CD4-positive, alpha-beta memory T cell (primary cell): Measurements from ENCODE around the gene PPP1R12C. TPM values are rescaled to one million over a fixed set of nuclear protein-coding genes. Genes with fewer than 3 reads are reported as not detected.

ENCODE experiments used
- CTCF ChIA-PET: fragments of 350-600 bp; sonication (Branson Sonifier 250); formaldehyde crosslinking; loops from one replicate; lab custom pipeline; 2021; ENCODE audit warnings: inconsistent platforms; ENCODE audit not compliant: partially characterized antibody; lab: Charles Lee
- POLR2A ChIA-PET: fragments of 350-600 bp; sonication (Branson Sonifier 250); formaldehyde crosslinking; loops from one replicate; lab custom pipeline; 2021; ENCODE audit not compliant: partially characterized antibody; lab: Charles Lee
- DNase-seq, 5 donors: peaks; one replicate each; pipeline versions ENCODE4 v3.0.0 to v3.0.0-alpha.2; 2020 to 2022; ENCODE audit warnings: mixed read lengths in 1 of 5
- H3K27ac ChIP-seq: one replicate; pipeline ENCODE4 v1.7.0; 2013; ENCODE audit warnings: low read depth, low read length
- H3K27me3 ChIP-seq: 2 replicates; pipeline ENCODE4 v1.7.0; 2013; ENCODE audit warnings: mild to moderate bottlenecking, low read length, moderate library complexity; ENCODE audit not compliant: insufficient read depth
- H3K36me3 ChIP-seq: 2 replicates; pipeline ENCODE4 v1.7.0; 2013; ENCODE audit warnings: mild to moderate bottlenecking, low read length, moderate library complexity; ENCODE audit not compliant: insufficient read depth
- H3K4me1 ChIP-seq: 2 replicates; pipeline ENCODE4 v1.7.0; 2013; ENCODE audit warnings: mild to moderate bottlenecking, low read length, moderate library complexity; ENCODE audit not compliant: insufficient read depth
- H3K4me3 ChIP-seq, 2 donors: one replicate each; pipeline ENCODE4 v1.7.0; 2013; ENCODE audit warnings: low read length in 2 of 2, mild to moderate bottlenecking in 1 of 2
- H3K9me3 ChIP-seq, 2 donors: one replicate each; pipeline ENCODE4 v1.7.0; 2013; ENCODE audit warnings: low read length in 2 of 2, control low read depth in 1 of 2; ENCODE audit not compliant: control insufficient read depth in 1 of 2
- H3K27ac Mint-ChIP-seq, 7 donors: one replicate each; pipeline ENCODE4 v1.8.0; 2020 to 2021; ENCODE audit warnings: mixed read lengths in 7 of 7, mild to moderate bottlenecking in 6 of 7, inconsistent platforms in 3 of 7, moderate library complexity in 3 of 7
- H3K27me3 Mint-ChIP-seq, 2 donors: one replicate each; pipeline ENCODE4 v1.8.0; 2020 to 2021; ENCODE audit warnings: mixed read lengths in 2 of 2
- H3K36me3 Mint-ChIP-seq, 2 donors: one replicate each; pipeline ENCODE4 v1.8.0; 2020 to 2021; ENCODE audit warnings: mixed read lengths in 2 of 2, inconsistent platforms in 1 of 2, mild to moderate bottlenecking in 1 of 2
- H3K4me1 Mint-ChIP-seq, 4 donors: one replicate each; pipeline ENCODE4 v1.8.0; 2020 to 2021; ENCODE audit warnings: mixed read lengths in 4 of 4, mild to moderate bottlenecking in 1 of 4
- H3K4me3 Mint-ChIP-seq, 8 donors: one replicate each; pipeline ENCODE4 v1.8.0; 2020 to 2021; ENCODE audit warnings: mixed read lengths in 8 of 8, mild to moderate bottlenecking in 7 of 8, moderate library complexity in 6 of 8, inconsistent platforms in 3 of 8
- H3K9me3 Mint-ChIP-seq, 8 donors: one replicate each; pipeline ENCODE4 v1.8.0; 2020 to 2021; ENCODE audit warnings: mixed read lengths in 8 of 8, mild to moderate bottlenecking in 5 of 8, inconsistent platforms in 3 of 8, moderate library complexity in 1 of 8
- intact Hi-C: fragments of 100-400 bp; cut with micrococcal nuclease; formaldehyde crosslinking; loops from one replicate; pipeline ENCODE4 v1.15.1; 2023
- microRNA-seq: library from miRNA; unstranded; fragments of <30 nt; microRNA quantifications from one replicate; pipeline ENCODE4 v1.2.0, GENCODE V29; 2021; ENCODE audit warnings: borderline replicate concordance, borderline number of aligned reads, borderline microRNAs expressed, mixed read lengths
- polyA plus RNA-seq, 2 donors: library from polyadenylated mRNA; unstranded; fragments of 300-500 nt; fragmentation: Illumina TruSeq; gene quantifications; one replicate each; pipeline ENCODE4 v1.2.3, GENCODE V29; 2021
- total RNA-seq, 2 experiments: library from RNA; stranded (reverse); gene quantifications; one replicate each; pipeline ENCODE4 v1.2.3, GENCODE V29; 2021

Gene PPP1R12C
- total and polyA plus RNA-seq, 4 experiments from 2014 or later = 1.4 to 165 (median 87.1) TPM

- POLR2A ChIA-PET = no interaction called here
- peaks cover 39% of the 10 kb centered on the region for H3K36me3 ChIP-seq
- H3K4me3 Mint-ChIP-seq = peak overlapping the region in 1 of 8 donors; percentile 10
Measured at GRCh38 chr19:55044286-55044685, 73.2 kb downstream of the PPP1R12C start.

GRCh38 chr19:55042688-55043087 is 74.7 kb downstream of the PPP1R12C start:
- H3K9me3 Mint-ChIP-seq = peaks cover 0 to 4% (median 0%) of the 10 kb centered on the region in 8 donors
- POLR2A ChIA-PET = no interaction called here
- peak overlapping the region in 3 of 7 donors; percentile 46 to 84 (median 69) for H3K27ac Mint-ChIP-seq
- Histone ChIP-seq H3K4me3 (no peak overlapping the region), H3K36me3 (peaks cover 25% of the 10 kb centered on the region), H3K4me1 (peaks cover 17% of the 10 kb centered on the region), H3K9me3 (no peaks in the 10 kb centered on the region), H3K27ac (no peak overlapping the region), H3K27me3 (no peaks in the 10 kb centered on the region)
- CTCF ChIA-PET = no interaction called here
- H3K27me3 Mint-ChIP-seq = no peaks in the 10 kb centered on the region
- peaks cover 14 to 32% of the 10 kb centered on the region in 2 donors for H3K36me3 Mint-ChIP-seq
- H3K4me1 Mint-ChIP-seq = peaks cover 14 to 25% (median 20%) of the 10 kb centered on the region in 4 donors
- intact Hi-C loops = no loop called here
- no peak for DNase-seq
- peak overlapping the region in 6 of 8 donors; percentile 46 to 89 (median 80) for H3K4me3 Mint-ChIP-seq

More at GRCh38 chr19:55044286-55044685, 73.2 kb downstream of the PPP1R12C start:
- no peak for DNase-seq
- Mint-ChIP-seq H3K36me3 (peaks cover 14 to 44% of the 10 kb centered on the region in 2 donors), H3K27me3 (no peaks in the 10 kb centered on the region), H3K4me1 (peaks cover 14 to 25% (median 20%) of the 10 kb centered on the region in 4 donors), H3K9me3 (peaks cover 0 to 1% (median 0%) of the 10 kb centered on the region in 8 donors), H3K27ac (peak overlapping the region in 2 of 7 donors; percentile 9 to 47)
- intact Hi-C loops = no loop called here
- no peak overlapping the region for H3K27ac ChIP-seq
- H3K4me3 ChIP-seq = no peak overlapping the region
- no peaks in the 10 kb centered on the region for H3K9me3 ChIP-seq
- H3K4me1 ChIP-seq = peaks cover 17% of the 10 kb centered on the region
- no peaks in the 10 kb centered on the region for H3K27me3 ChIP-seq
- CTCF ChIA-PET = interaction anchor here (1.3 kb wide), 1 partner anchor 10 kb away, joined by 3 read pairs; no protein-coding TSS in a partner anchor

- CTCF ChIA-PET = no interaction called here
- Mint-ChIP-seq H3K36me3 (peaks cover 14 to 29% of the 10 kb centered on the region in 2 donors), H3K27ac (peak overlapping the region in 6 of 7 donors; percentile 64 to 90 (median 80)), H3K4me3 (peak overlapping the region; percentile 64 to 89 (median 79)), H3K9me3 (peaks cover 0 to 4% (median 0%) of the 10 kb centered on the region in 8 donors), H3K27me3 (no peaks in the 10 kb centered on the region), H3K4me1 (peaks cover 14 to 25% (median 20%) of the 10 kb centered on the region in 4 donors)
- H3K27me3 ChIP-seq = no peaks in the 10 kb centered on the region
- peaks cover 17% of the 10 kb centered on the region for H3K4me1 ChIP-seq
- no peaks in the 10 kb centered on the region for H3K9me3 ChIP-seq
- DNase-seq = no peak
- peaks cover 21% of the 10 kb centered on the region for H3K36me3 ChIP-seq
- no peak overlapping the region for H3K27ac ChIP-seq
- POLR2A ChIA-PET = interaction anchor here (0.6 kb wide), 1 partner anchor 680 kb away, joined by 4 read pairs; no protein-coding TSS in a partner anchor
- H3K4me3 ChIP-seq = no peak overlapping the region
- intact Hi-C loops = no loop called here
Measured at GRCh38 chr19:55042344-55042678, 75.1 kb downstream of the PPP1R12C start.

- peaks cover 0 to 4% (median 0%) of the 10 kb centered on the region in 8 donors for H3K9me3 Mint-ChIP-seq
- H3K4me3 Mint-ChIP-seq = peak overlapping the region; percentile 64 to 89 (median 79)
- no peak overlapping the region for H3K4me3 ChIP-seq
- H3K4me1 ChIP-seq = peaks cover 17% of the 10 kb centered on the region
- no peak overlapping the region for H3K27ac ChIP-seq
- peak in 4 of 5 donors; percentile 4 to 31 (median 12) for DNase-seq
- ChIA-PET POLR2A (interaction anchor here (0.6 kb wide), 1 partner anchor 680 kb away, joined by 4 read pairs; no protein-coding TSS in a partner anchor), CTCF (no interaction called here)
- H3K27me3 ChIP-seq = no peaks in the 10 kb centered on the region
- peaks cover 14 to 26% of the 10 kb centered on the region in 2 donors for H3K36me3 Mint-ChIP-seq
- H3K27ac Mint-ChIP-seq = peak overlapping the region in 6 of 7 donors; percentile 64 to 90 (median 80)
- peaks cover 16% of the 10 kb centered on the region for H3K36me3 ChIP-seq
- no peaks in the 10 kb centered on the region for H3K9me3 ChIP-seq
- no peaks in the 10 kb centered on the region for H3K27me3 Mint-ChIP-seq
- peaks cover 14 to 25% (median 20%) of the 10 kb centered on the region in 4 donors for H3K4me1 Mint-ChIP-seq
- intact Hi-C loops = no loop called here
Measured at GRCh38 chr19:55041627-55042343, 75.7 kb downstream of the PPP1R12C start.

GRCh38 chr19:55041244-55041626 is 76.2 kb downstream of the PPP1R12C start:
- H3K27ac Mint-ChIP-seq = peak overlapping the region in 2 of 7 donors; percentile 7 to 69

More at GRCh38 chr19:55041244-55041626, 76.2 kb downstream of the PPP1R12C start:
- H3K4me1 ChIP-seq = peaks cover 17% of the 10 kb centered on the region
- Mint-ChIP-seq H3K27me3 (no peaks in the 10 kb centered on the region), H3K4me1 (peaks cover 14 to 25% (median 20%) of the 10 kb centered on the region in 4 donors), H3K4me3 (peak overlapping the region in 5 of 8 donors; percentile 78 to 89 (median 81)), H3K36me3 (peaks cover 14 to 22% of the 10 kb centered on the region in 2 donors), H3K9me3 (peaks cover 0 to 4% (median 0%) of the 10 kb centered on the region in 8 donors)
- intact Hi-C loops = no loop called here
- H3K4me3 ChIP-seq = no peak overlapping the region
- peaks cover 11% of the 10 kb centered on the region for H3K36me3 ChIP-seq
- no peak overlapping the region for H3K27ac ChIP-seq
- ChIA-PET CTCF (no interaction called here), POLR2A (no interaction called here)
- no peaks in the 10 kb centered on the region for H3K27me3 ChIP-seq
- H3K9me3 ChIP-seq = no peaks in the 10 kb centered on the region
- no peak for DNase-seq

Small RNA genes within 50 kb of the gene (microRNA-seq; reads per million reads assigned to microRNA genes)
- gene MIR7975 = not detected

Other genes starting within 250 kb of the PPP1R12C start
- under 1 TPM in 1 of 2 experiments, not detected in 1; 0.29 TPM for gene FCAR, start 243.4 kb downstream of the PPP1R12C start, total RNA-seq
- gene FCAR, start 243.4 kb downstream of the PPP1R12C start, polyA plus RNA-seq = not detected
- not detected for gene NCR1, start 211.5 kb downstream of the PPP1R12C start, total RNA-seq
- gene NCR1, start 211.5 kb downstream of the PPP1R12C start, polyA plus RNA-seq = not detected
- not detected for gene NLRP7, start 170.1 kb downstream of the PPP1R12C start, total RNA-seq
- not detected for gene NLRP7, start 170.1 kb downstream of the PPP1R12C start, polyA plus RNA-seq
- gene NLRP2, start 151.3 kb downstream of the PPP1R12C start, total RNA-seq = 1 to 10 TPM; 5.9 to 9.2 TPM
- 1 to 10 TPM; 2.0 to 7.4 TPM for gene NLRP2, start 151.3 kb downstream of the PPP1R12C start, polyA plus RNA-seq
- under 1 TPM; 0.33 to 0.52 TPM for gene GP6, start 79.4 kb downstream of the PPP1R12C start, total RNA-seq
- gene GP6, start 79.4 kb downstream of the PPP1R12C start, polyA plus RNA-seq = not detected
- gene RDH13, start 54.5 kb downstream of the PPP1R12C start, total RNA-seq = 10 to 100 TPM; 23.9 to 27.4 TPM
- gene RDH13, start 54.5 kb downstream of the PPP1R12C start, polyA plus RNA-seq = 10 to 100 TPM in 1 of 2 donors, 1 to 10 TPM in 1; 3.3 to 15.6 TPM
- 1 to 10 TPM; 1.6 to 2.2 TPM for gene EPS8L1, start 41.8 kb downstream of the PPP1R12C start, total RNA-seq
- gene EPS8L1, start 41.8 kb downstream of the PPP1R12C start, polyA plus RNA-seq = under 1 TPM; 0.45 to 0.49 TPM
- not detected for gene TNNT1, start 31.6 kb upstream of the PPP1R12C start, total RNA-seq
- gene TNNT1, start 31.6 kb upstream of the PPP1R12C start, polyA plus RNA-seq = not detected
- not detected for gene TNNI3, start 40.1 kb upstream of the PPP1R12C start, total RNA-seq
- gene TNNI3, start 40.1 kb upstream of the PPP1R12C start, polyA plus RNA-seq = not detected
- not detected for gene DNAAF3, start 49.0 kb upstream of the PPP1R12C start, total RNA-seq
- gene DNAAF3, start 49.0 kb upstream of the PPP1R12C start, polyA plus RNA-seq = under 1 TPM in 1 of 2 donors, not detected in 1; 0.93 TPM
- not detected for gene SYT5, start 62.7 kb upstream of the PPP1R12C start, total RNA-seq
- under 1 TPM; 0.29 to 0.59 TPM for gene SYT5, start 62.7 kb upstream of the PPP1R12C start, polyA plus RNA-seq
- not detected for gene PTPRH, start 91.9 kb upstream of the PPP1R12C start, total RNA-seq
- not detected for gene PTPRH, start 91.9 kb upstream of the PPP1R12C start, polyA plus RNA-seq
- gene TMEM86B, start 111.1 kb upstream of the PPP1R12C start, total RNA-seq = 10 to 100 TPM; 19.7 to 22.1 TPM
- gene TMEM86B, start 111.1 kb upstream of the PPP1R12C start, polyA plus RNA-seq = 1 to 10 TPM in 1 of 2 donors, not detected in 1; 3.5 TPM
- gene PPP6R1, start 141.4 kb upstream of the PPP1R12C start, total RNA-seq = 100 to 1,000 TPM; 161 to 162 TPM
- gene PPP6R1, start 141.4 kb upstream of the PPP1R12C start, polyA plus RNA-seq = 100 to 1,000 TPM in 1 of 2 donors, 10 to 100 TPM in 1; 22.9 to 107 TPM
- 10 to 100 TPM; 17.9 to 18.5 TPM for gene HSPBP1, start 162.5 kb upstream of the PPP1R12C start, total RNA-seq
- gene HSPBP1, start 162.5 kb upstream of the PPP1R12C start, polyA plus RNA-seq = 10 to 100 TPM; 35.7 to 38.7 TPM
- 1 to 10 TPM; 1.4 to 1.7 TPM for gene BRSK1, start 166.4 kb upstream of the PPP1R12C start, total RNA-seq
- gene BRSK1, start 166.4 kb upstream of the PPP1R12C start, polyA plus RNA-seq = not detected
- 1 to 10 TPM in 1 of 2 experiments, under 1 TPM in 1; 0.87 to 1.3 TPM for gene TMEM150B, start 207.7 kb upstream of the PPP1R12C start, total RNA-seq
- not detected for gene TMEM150B, start 207.7 kb upstream of the PPP1R12C start, polyA plus RNA-seq
- gene KMT5C, start 222.2 kb upstream of the PPP1R12C start, total RNA-seq = 10 to 100 TPM; 23.1 to 23.5 TPM
- 1 to 10 TPM in 1 of 2 donors, under 1 TPM in 1; 0.60 to 1.5 TPM for gene KMT5C, start 222.2 kb upstream of the PPP1R12C start, polyA plus RNA-seq
- gene COX6B2, start 237.1 kb upstream of the PPP1R12C start, total RNA-seq = under 1 TPM in 1 of 2 experiments, not detected in 1; 0.38 TPM
- not detected for gene COX6B2, start 237.1 kb upstream of the PPP1R12C start, polyA plus RNA-seq
- not detected for gene GARIN5B, start 245.6 kb upstream of the PPP1R12C start, total RNA-seq
- not detected for gene GARIN5B, start 245.6 kb upstream of the PPP1R12C start, polyA plus RNA-seq